ACC112 (cell line): ENCODE measurements around the gene SCNN1A.
A peak's percentile ranks its signal among the peaks of the same experiment; 100 is the strongest.
"Not testable (repeated sequence)": the region's sequence is repeated elsewhere in the genome, so short reads cannot be mapped to it uniquely, and the experiment has no call there.

Source experiments
- H2AFZ ChIP-seq: fragments of 200-600 bp; sonication (generic); one replicate; pipeline ENCODE4 v1.6.0; 2017; ENCODE audit warnings: antibody characterized with exemption, low read length; ENCODE audit not compliant: unreplicated experiment
- H3K27ac ChIP-seq: fragments of 200-600 bp; sonication (generic); 2 replicates; pipeline ENCODE4 v1.5.1; 2014; ENCODE audit warnings: low read depth, mild to moderate bottlenecking, antibody characterized with exemption, low read length, moderate library complexity
- H3K27me3 ChIP-seq: fragments of 200-600 bp; sonication (generic); 2 replicates; pipeline ENCODE4 v1.6.1; 2014; ENCODE audit warnings: mild to moderate bottlenecking, antibody characterized with exemption, low read length, moderate library complexity, mixed read lengths; ENCODE audit not compliant: insufficient read depth
- H3K36me3 ChIP-seq: fragments of 200-600 bp; sonication (generic); 2 replicates; pipeline ENCODE4 v1.6.1; 2016; ENCODE audit warnings: mild to moderate bottlenecking, antibody characterized with exemption, low read length, moderate library complexity, mixed read lengths; ENCODE audit not compliant: insufficient read depth
- H3K4me1 ChIP-seq: fragments of 200-600 bp; sonication (generic); one replicate; pipeline ENCODE4 v1.6.1; 2016; ENCODE audit warnings: low read length, mixed read lengths; ENCODE audit not compliant: insufficient read depth, unreplicated experiment, control insufficient read depth
- H3K4me3 ChIP-seq: fragments of 200-600 bp; sonication (generic); 2 replicates; pipeline ENCODE4 v1.5.1; 2014; ENCODE audit warnings: mild to moderate bottlenecking, low read depth, low read length
- H3K79me2 ChIP-seq: fragments of 200-600 bp; sonication (generic); one replicate; pipeline ENCODE4 v1.6.0; 2016; ENCODE audit warnings: low read length; ENCODE audit not compliant: control insufficient read depth, unreplicated experiment, insufficient read depth

SCNN1A gene

GRCh38 chr12:6345319-6346091 lies 29.9 kb downstream of the SCNN1A start:
- no peaks in the 10 kb centered on the region for H3K36me3 ChIP-seq
- H2AFZ ChIP-seq = no peak overlapping the region
- H3K27ac ChIP-seq = peak overlapping the region; percentile 76

GRCh38 chr12:6344101-6344660 lies 31.2 kb downstream of the SCNN1A start:
- H3K79me2 ChIP-seq = peaks cover 31% of the 10 kb centered on the region

More at GRCh38 chr12:6345319-6346091, 29.9 kb downstream of the SCNN1A start:
- Histone ChIP-seq H3K27me3 (no peaks in the 10 kb centered on the region), H3K4me1 (peaks cover 44% of the 10 kb centered on the region), H3K4me3 (no peak overlapping the region), H3K79me2 (peaks cover 18% of the 10 kb centered on the region)

GRCh38 chr12:6343518-6343917 lies 31.8 kb downstream of the SCNN1A start:
- Histone ChIP-seq H3K27me3 (no peaks in the 10 kb centered on the region), H3K36me3 (0 out of 2 replicates have a peak, but pooled peaks cover 5% of the 10 kb centered on the region), H3K27ac (peak overlapping the region; percentile 2; the same call in 1 of the 2 replicates), H3K4me3 (no peak overlapping the region), H2AFZ (no peak overlapping the region), H3K4me1 (peaks cover 55% of the 10 kb centered on the region), H3K79me2 (peaks cover 37% of the 10 kb centered on the region)

More at GRCh38 chr12:6344101-6344660, 31.2 kb downstream of the SCNN1A start:
- not testable (repeated sequence) for H3K27me3 ChIP-seq, H3K27ac ChIP-seq, H3K4me3 ChIP-seq, H3K36me3 ChIP-seq, H2AFZ ChIP-seq
- peaks cover 49% of the 10 kb centered on the region for H3K4me1 ChIP-seq

GRCh38 chr12:6342140-6342889 lies 33.0 kb downstream of the SCNN1A start:
- Histone ChIP-seq H3K36me3 (0 out of 2 replicates have a peak, but pooled peaks cover 5% of the 10 kb centered on the region), H3K79me2 (peaks cover 50% of the 10 kb centered on the region), H3K27me3 (no peaks in the 10 kb centered on the region), H3K4me3 (peak overlapping the region; percentile 87), H3K4me1 (peaks cover 59% of the 10 kb centered on the region), H3K27ac (peak overlapping the region; percentile 99), H2AFZ (peak overlapping the region; percentile 52)

GRCh38 chr12:6341417-6342139 lies 33.8 kb downstream of the SCNN1A start, which contains the start of gene TNFRSF1A:
TNFRSF1A (minus strand) TSS chr12:6342076; CDS start chr12:6341814, 262 bp downstream.
- Histone ChIP-seq H2AFZ (peak within 1 kb of the TSS; percentile 52), H3K79me2 (peaks cover 57% of the 10 kb centered on the region), H3K4me3 (peak within 1 kb of the TSS; percentile 87), H3K4me1 (peaks cover 63% of the 10 kb centered on the region), H3K27me3 (no peaks in the 10 kb centered on the region), H3K36me3 (0 out of 2 replicates have a peak, but pooled peaks cover 5% of the 10 kb centered on the region), H3K27ac (peak within 1 kb of the TSS; percentile 99)

- Histone ChIP-seq H3K27me3 (no peaks in the 10 kb centered on the region), H3K79me2 (peaks cover 59% of the 10 kb centered on the region), H3K27ac (peak overlapping the region; percentile 99), H3K4me1 (peaks cover 60% of the 10 kb centered on the region), H3K4me3 (peak overlapping the region; percentile 87), H2AFZ (no peak overlapping the region), H3K36me3 (0 out of 2 replicates have a peak, but pooled peaks cover 5% of the 10 kb centered on the region)
Measured at GRCh38 chr12:6340745-6341416, 34.5 kb downstream of the SCNN1A start.

- Histone ChIP-seq H3K27me3 (no peaks in the 10 kb centered on the region), H3K4me3 (peak overlapping the region; percentile 87), H3K4me1 (peaks cover 62% of the 10 kb centered on the region), H3K27ac (peak overlapping the region; percentile 99), H3K79me2 (peaks cover 66% of the 10 kb centered on the region), H2AFZ (no peak overlapping the region), H3K36me3 (0 out of 2 replicates have a peak, but pooled peaks cover 5% of the 10 kb centered on the region)
Measured at GRCh38 chr12:6340032-6340638, 35.2 kb downstream of the SCNN1A start.

GRCh38 chr12:6338955-6339354 lies 36.4 kb downstream of the SCNN1A start:
- peaks cover 69% of the 10 kb centered on the region for H3K4me1 ChIP-seq
- H3K79me2 ChIP-seq = peaks cover 78% of the 10 kb centered on the region
- peak overlapping the region; percentile 87 for H3K4me3 ChIP-seq
- H2AFZ ChIP-seq = no peak overlapping the region
- H3K27me3 ChIP-seq = no peaks in the 10 kb centered on the region
- H3K27ac ChIP-seq = peak overlapping the region; percentile 99
- H3K36me3 ChIP-seq = peaks cover 10% of the 10 kb centered on the region

- Histone ChIP-seq H3K27ac (peak overlapping the region; percentile 99), H3K79me2 (peaks cover 82% of the 10 kb centered on the region), H3K4me1 (peaks cover 71% of the 10 kb centered on the region), H3K4me3 (peak overlapping the region; percentile 87)
- not testable (repeated sequence) for H3K36me3 ChIP-seq, H3K27me3 ChIP-seq, H2AFZ ChIP-seq
Measured at GRCh38 chr12:6338536-6338935, 36.8 kb downstream of the SCNN1A start.
